Glomerular visceral epithelial cell (primary cell): ENCODE data around the gene TMEM145.
"Not testable (repeated sequence)": the region's sequence is repeated elsewhere in the genome, so short reads cannot be mapped to it uniquely, and the experiment has no call there.

Source experiments
- DNase-seq: peaks from one replicate; pipeline ENCODE4 v3.0.0-alpha.2; 2016; ENCODE audit errors: extremely low spot score

Gene TMEM145

DNA sequence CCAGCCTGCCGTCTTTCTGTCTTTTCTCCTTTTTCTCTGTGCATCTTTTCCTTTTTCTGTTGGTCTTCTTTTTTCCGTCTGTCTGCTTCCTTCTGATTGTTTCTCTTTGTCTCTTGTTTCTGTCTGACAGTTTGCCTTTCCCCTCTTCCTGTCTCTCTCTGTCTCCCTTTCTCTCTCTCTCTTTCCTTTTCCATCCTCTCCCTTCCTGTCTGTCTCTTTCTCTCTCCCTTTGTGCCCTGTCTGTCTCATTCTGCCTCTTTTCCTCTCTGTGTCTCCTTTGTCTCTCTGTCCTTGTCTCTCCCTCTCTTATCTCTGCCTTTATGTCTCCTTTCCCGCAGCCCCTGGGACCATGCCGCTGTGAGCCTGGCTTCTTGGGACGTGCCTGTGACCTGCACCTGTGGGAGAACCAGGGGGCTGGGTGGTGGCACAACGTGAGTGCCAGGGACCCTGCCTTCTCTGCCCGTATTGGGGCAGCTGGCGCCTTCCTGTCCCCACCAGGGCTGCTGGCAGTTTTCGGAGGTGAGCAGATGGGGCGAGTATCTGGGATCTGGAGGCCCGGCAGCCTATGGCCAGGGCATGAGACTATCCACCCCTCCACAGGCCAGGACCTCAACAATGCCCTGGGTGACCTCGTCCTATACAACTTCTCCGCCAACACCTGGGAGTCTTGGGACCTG, 21.7 kb downstream of the TMEM145 start:
- DNase-seq = no peak

DNA sequence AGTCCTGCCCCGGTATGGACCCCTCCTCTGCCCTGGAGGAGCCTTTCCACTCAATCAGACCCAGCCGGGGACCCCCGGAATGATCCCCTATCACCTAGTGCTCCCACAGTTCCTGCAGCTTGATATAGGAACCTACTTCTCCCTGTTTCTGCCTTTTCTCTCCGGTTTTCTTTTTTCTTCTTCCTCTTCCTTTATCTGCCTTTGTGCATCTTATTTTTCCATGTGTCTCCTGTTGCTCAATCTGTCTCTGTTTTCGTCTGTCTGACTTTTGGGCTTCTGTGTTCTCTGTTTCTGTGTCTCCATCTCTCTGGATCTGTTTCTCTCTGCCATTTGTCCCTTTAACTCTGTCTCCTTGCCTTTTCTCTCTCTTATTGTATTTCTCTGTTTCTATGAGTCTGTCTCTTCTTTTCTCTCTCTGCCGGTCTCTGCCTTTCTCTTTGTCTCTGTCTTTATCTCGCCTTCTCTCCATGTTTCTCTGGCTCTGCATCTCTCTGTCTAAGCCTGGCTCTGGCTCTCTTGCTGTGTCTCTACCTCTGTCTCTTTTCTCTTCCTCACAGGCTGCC, 22.3 kb downstream of the TMEM145 start:
- DNase-seq = no peak

DNA sequence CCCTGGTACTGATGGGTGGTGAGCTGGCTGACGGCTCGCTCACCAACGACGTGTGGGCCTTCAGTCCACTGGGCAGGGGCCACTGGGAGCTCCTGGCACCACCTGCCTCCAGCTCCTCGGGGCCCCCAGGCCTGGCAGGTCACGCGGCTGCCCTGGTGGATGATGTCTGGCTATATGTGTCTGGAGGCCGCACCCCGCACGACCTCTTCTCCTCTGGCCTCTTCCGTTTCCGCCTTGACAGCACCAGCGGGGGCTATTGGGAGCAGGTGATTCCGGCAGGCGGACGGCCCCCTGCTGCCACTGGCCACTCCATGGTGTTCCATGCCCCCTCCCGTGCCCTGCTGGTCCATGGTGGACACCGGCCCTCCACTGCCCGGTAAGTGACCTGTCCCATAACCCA, 22.9 kb downstream of the TMEM145 start:
- no peak for DNase-seq

GRCh38 chr19:42339126-42339860, 26.2 kb downstream of the TMEM145 start:
- not testable (repeated sequence) for DNase-seq

- DNase-seq = not testable (repeated sequence)
These were observed 26.8 kb downstream of the TMEM145 start for GRCh38 chr19:42339922-42340321.

DNA sequence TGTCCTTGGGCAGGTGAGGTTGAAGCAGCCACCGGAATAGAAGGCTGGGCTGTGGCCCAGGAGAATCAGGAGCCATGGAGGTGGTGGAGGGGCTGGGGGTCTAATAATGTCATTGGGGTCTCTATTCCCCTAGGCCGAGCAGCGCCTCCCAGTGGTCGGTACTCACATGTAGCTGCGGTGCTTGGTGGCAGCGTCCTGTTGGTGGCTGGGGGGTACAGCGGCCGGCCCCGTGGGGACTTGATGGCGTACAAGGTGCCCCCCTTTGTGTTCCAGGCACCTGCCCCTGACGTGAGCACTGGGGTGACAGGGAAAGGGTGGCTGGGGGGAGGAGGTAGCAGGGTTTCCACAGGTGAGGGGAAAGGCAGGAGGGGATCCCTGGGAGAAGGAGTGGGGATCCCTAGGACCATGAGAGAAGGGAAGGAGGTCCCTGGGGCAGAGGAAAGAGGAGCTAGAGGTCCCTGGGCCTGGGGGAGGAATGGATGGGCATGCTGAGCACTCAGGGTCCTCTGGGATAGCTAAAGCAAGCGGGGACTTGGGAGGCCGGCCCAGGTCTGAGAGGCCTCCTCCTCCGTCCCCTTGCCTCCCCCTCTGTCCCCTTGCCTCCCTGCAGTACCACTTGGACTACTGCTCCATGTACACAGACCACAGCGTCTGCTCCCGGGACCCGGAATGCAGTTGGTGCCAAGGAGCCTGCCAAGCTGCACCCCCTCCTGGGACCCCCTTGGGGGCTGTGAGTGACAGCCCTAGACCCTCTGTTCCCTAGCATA, 30.4 kb downstream of the TMEM145 start:
- DNase-seq = no peak

GRCh38 chr19:42344336-42344893, 31.3 kb downstream of the TMEM145 start:
- no peak for DNase-seq

GRCh38 chr19:42345191-42345812, 32.2 kb downstream of the TMEM145 start:
- DNase-seq = no peak

DNA sequence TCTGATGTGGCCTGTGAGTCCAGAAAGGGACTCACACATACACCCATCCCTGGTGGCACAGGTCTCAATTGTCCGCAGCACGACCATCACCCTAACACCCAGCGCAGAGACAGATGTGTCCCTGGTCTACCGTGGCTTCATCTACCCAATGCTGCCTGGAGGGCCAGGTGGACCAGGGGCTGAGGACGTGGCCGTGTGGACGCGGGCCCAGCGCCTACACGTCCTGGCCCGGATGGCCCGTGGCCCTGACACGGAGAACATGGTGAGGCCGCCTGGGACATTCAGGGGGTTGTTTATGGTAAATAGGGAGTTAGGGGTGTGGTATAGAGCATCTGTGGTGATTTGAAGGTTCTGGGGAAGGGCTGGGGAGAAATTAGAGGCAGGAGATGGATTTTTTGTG, 35.1 kb downstream of the TMEM145 start:
- no peak for DNase-seq

DNA sequence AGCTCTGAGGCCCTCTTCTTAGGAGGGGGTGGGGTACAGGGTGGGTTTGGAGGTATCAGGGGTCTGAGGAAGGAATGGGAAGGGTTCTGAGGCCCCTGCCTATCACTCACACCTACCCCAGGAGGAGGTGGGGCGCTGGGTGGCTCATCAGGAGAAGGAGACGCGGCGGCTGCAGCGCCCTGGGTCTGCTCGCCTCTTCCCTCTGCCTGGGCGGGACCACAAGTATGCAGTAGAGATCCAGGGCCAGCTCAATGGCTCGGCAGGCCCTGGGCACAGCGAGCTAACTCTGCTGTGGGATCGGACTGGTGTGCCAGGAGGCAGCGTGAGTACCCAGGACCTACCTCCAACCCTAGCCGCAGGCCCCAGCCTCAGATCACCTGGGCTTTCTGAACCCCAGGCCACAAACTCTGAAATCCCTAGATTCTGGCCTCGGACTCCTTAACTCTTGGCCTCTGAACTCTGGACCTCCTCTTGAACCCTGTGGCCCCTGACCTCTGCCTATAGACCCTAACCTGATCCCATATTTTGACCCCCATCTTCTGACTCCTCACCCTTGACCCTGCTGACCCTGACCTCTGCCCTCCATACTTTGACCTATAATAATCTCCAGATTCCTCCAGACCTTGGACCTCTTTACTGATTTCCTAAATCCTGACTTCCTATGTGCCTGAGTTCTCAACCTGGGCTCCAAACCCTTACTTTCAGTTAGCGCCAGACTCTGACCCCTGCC, 36.4 kb downstream of the TMEM145 start:
- DNase-seq = no peak

- no peak for DNase-seq
These were observed 37.3 kb downstream of the TMEM145 start for GRCh38 chr19:42350417-42350816.

GRCh38 chr19:42351079-42351735, 38.1 kb downstream of the TMEM145 start:
- DNase-seq = no peak

GRCh38 chr19:42352301-42353259, 39.5 kb downstream of the TMEM145 start:
- DNase-seq = peak; percentile 47

GRCh38 chr19:42353341-42354015, 40.4 kb downstream of the TMEM145 start:
- no peak for DNase-seq

- no peak for DNase-seq
These were observed 42.8 kb downstream of the TMEM145 start for GRCh38 chr19:42355896-42356295.

- DNase-seq = no peak
These were observed 43.6 kb downstream of the TMEM145 start for GRCh38 chr19:42356686-42357085.

- DNase-seq = no peak
These were observed 44.2 kb downstream of the TMEM145 start for GRCh38 chr19:42357290-42357689.

GRCh38 chr19:42360787-42361544, 47.9 kb downstream of the TMEM145 start:
- DNase-seq = peak; percentile 18
